Stomach (tissue), 9 donors: ENCODE results near the gene CCDC149. TPM values are rescaled to one million over a fixed set of nuclear protein-coding genes. Genes with fewer than 3 reads are reported as not detected.

Experiments
- DNase-seq, 2 donors: peaks; one replicate each; pipeline versions ENCODE4 v3.0.0 to v3.0.0-alpha.2; 2013 to 2019
- H3K27ac ChIP-seq, 5 donors: fragments of 200-600 bp in 4 of 5; sonication (generic) in 4 of 5; one replicate each; pipeline ENCODE4 v1.5.1; 2013 to 2019; ENCODE audit warnings: mild to moderate bottlenecking in 1 of 5, moderate library complexity in 1 of 5
- H3K27me3 ChIP-seq, 3 donors: fragments of 200-600 bp; sonication (generic); one replicate each; pipeline ENCODE4 v1.5.1; 2017 to 2019; ENCODE audit warnings: mixed run types in 1 of 3
- H3K36me3 ChIP-seq, 4 donors: fragments of 200-600 bp; sonication (generic); 1 replicate in 3 of 4; 2 replicates in 1 of 4; pipeline ENCODE4 v1.5.1; 2016 to 2019
- H3K4me1 ChIP-seq, 4 donors: fragments of 200-600 bp; sonication (generic); one replicate each; pipeline ENCODE4 v1.5.1; 2016 to 2019
- H3K4me3 ChIP-seq, 4 donors: fragments of 200-600 bp; sonication (generic) in 3 of 4; one replicate each; pipeline ENCODE4 v1.5.1; 2016 to 2019; ENCODE audit warnings: mild to moderate bottlenecking in 1 of 4
- H3K9me3 ChIP-seq, 4 donors: fragments of 200-600 bp; sonication (generic); one replicate each; pipeline ENCODE4 v1.5.1; 2016 to 2019
- CTCF ChIP-seq, 7 experiments: fragments of 450-650 bp in 4 of 7; fragments of 200-600 bp in 3 of 7; sonication (generic) in 3 of 7; IDR thresholded peaks; one replicate each; pipeline ENCODE4 v1.5.1; 2016 to 2019; ENCODE audit warnings: antibody characterized with exemption in 7 of 7, control low read depth in 2 of 7, mild to moderate bottlenecking in 1 of 7
- EP300 ChIP-seq: sonication (generic); formaldehyde crosslinking; IDR thresholded peaks from one replicate; pipeline ENCODE4 v1.6.1; 2017; ENCODE audit warnings: antibody characterized with exemption
- POLR2A ChIP-seq, 4 donors: fragments of 450-650 bp; IDR thresholded peaks; one replicate each; pipeline ENCODE4 v1.6.1; 2016; ENCODE audit warnings: antibody characterized with exemption in 4 of 4, control low read depth in 2 of 4, mild to moderate bottlenecking in 1 of 4, moderate library complexity in 1 of 4
- POLR2AphosphoS5 ChIP-seq, 3 donors: sonication (generic); formaldehyde crosslinking; IDR thresholded peaks; one replicate each; pipeline ENCODE4 v1.6.1; 2016; ENCODE audit warnings: antibody characterized with exemption in 3 of 3
- WGBS, 5 donors: extraction: QIAGEN DNeasy Blood & Tissue Kit in 3 of 5; methylation state at CpG; one replicate each; pipeline versions ENCODE4 v1.1.5 to v1.1.7; 2013 to 2018; 5-methylcytosine and 5-hydroxymethylcytosine counted together
- intact Hi-C: fragments of 100-400 bp; cut with DNase I; formaldehyde crosslinking; loops from one replicate; pipeline ENCODE4 v1.15.1; 2023; ENCODE audit warnings: low total_unique reads
- polyA plus RNA-seq, 3 donors: library from polyadenylated mRNA; stranded (reverse); fragments of 200-250 nt; gene quantifications; one replicate each; pipeline ENCODE4 v1.2.3, GENCODE V29; 2013
- total RNA-seq, 5 donors: library from RNA; depleted of rRNA; stranded (reverse); fragments of >200 nt; gene quantifications; one replicate each; pipeline versions ENCODE4 v1.1.0 to v1.2.3, GENCODE V29; 2014 to 2016
- donor health status: healthy with polysubstance abuse.
- donor health status: Bipolar disorder and iron deficiency.
- donor health status: healthy.

CCDC149 gene
- total and polyA plus RNA-seq, 8 donors, result 7.0 to 70.6 (median 16.9) TPM

- no peak overlapping the region for H3K4me3 ChIP-seq
- peaks cover 0 to 30% (median 25%) of the 10 kb centered on the region in 3 donors for H3K27me3 ChIP-seq
- H3K9me3 ChIP-seq, result no peaks in the 10 kb centered on the region
- TF ChIP-seq CTCF (IDR thresholded peaks at IDR 0.05), result no peak
- TF ChIP-seq POLR2AphosphoS5 (IDR thresholded peaks at IDR 0.05), result no peak
- no peak for TF ChIP-seq EP300
- no peak for TF ChIP-seq POLR2A (IDR thresholded peaks at IDR 0.05)
- H3K4me1 ChIP-seq, result peaks cover 17 to 67% (median 52%) of the 10 kb centered on the region in 4 donors
- DNase-seq, result no peak
- no peaks in the 10 kb centered on the region for H3K36me3 ChIP-seq
- no peak overlapping the region for H3K27ac ChIP-seq
- intact Hi-C loops, result no loop called here
- WGBS, 5 donors, result 80 to 84% (median 84%) methylated on average over 13 of the region's 13 CpGs
Observed at GRCh38 chr4:24799196-24799543, 113.7 kb downstream of the CCDC149 start.

- Histone ChIP-seq H3K27me3 (peaks cover 0 to 30% (median 25%) of the 10 kb centered on the region in 3 donors), H3K27ac (no peak overlapping the region), H3K36me3 (no peaks in the 10 kb centered on the region), H3K4me1 (peaks cover 17 to 74% (median 54%) of the 10 kb centered on the region in 4 donors), H3K4me3 (no peak overlapping the region), H3K9me3 (no peaks in the 10 kb centered on the region)
- no peak for DNase-seq
- WGBS, 5 donors, result 68 to 75% (median 72%) methylated on average over 5 of the region's 5 CpGs
- no peak for TF ChIP-seq POLR2AphosphoS5 (IDR thresholded peaks at IDR 0.05)
- no peak for TF ChIP-seq EP300
- no peak for TF ChIP-seq POLR2A (IDR thresholded peaks at IDR 0.05)
- no peak for TF ChIP-seq CTCF (IDR thresholded peaks at IDR 0.05)
- intact Hi-C loops, result no loop called here
Observed at GRCh38 chr4:24798036-24798610, 114.7 kb downstream of the CCDC149 start.

GRCh38 chr4:24796620-24797019 lies 116.2 kb downstream of the CCDC149 start:
- intact Hi-C loops, result no loop called here
- DNase-seq, result no peak
- peak overlapping the region in 3 of 5 donors; percentile 84 to 86 (median 86) for H3K27ac ChIP-seq
- H3K4me3 ChIP-seq, result no peak overlapping the region
- H3K9me3 ChIP-seq, result no peaks in the 10 kb centered on the region
- peaks cover 17 to 59% (median 44%) of the 10 kb centered on the region in 4 donors for H3K4me1 ChIP-seq
- peaks cover 0 to 30% (median 25%) of the 10 kb centered on the region in 3 donors for H3K27me3 ChIP-seq
- no peaks in the 10 kb centered on the region for H3K36me3 ChIP-seq
- no peak for TF ChIP-seq POLR2AphosphoS5 (IDR thresholded peaks at IDR 0.05)
- TF ChIP-seq POLR2A (IDR thresholded peaks at IDR 0.05), result no peak
- no peak for TF ChIP-seq EP300
- no peak for TF ChIP-seq CTCF (IDR thresholded peaks at IDR 0.05)

- peak overlapping the region; percentile 32 to 42 (median 38) for H3K4me3 ChIP-seq
- intact Hi-C loops, result no loop called here
- H3K27me3 ChIP-seq, result peaks cover 0 to 29% (median 23%) of the 10 kb centered on the region in 3 donors
- TF ChIP-seq POLR2AphosphoS5 (IDR thresholded peaks at IDR 0.05) (no peak), POLR2A (IDR thresholded peaks at IDR 0.05) (no peak), EP300 (no peak), CTCF (IDR thresholded peaks at IDR 0.05) (no peak)
- DNase-seq, result no peak
- no peaks in the 10 kb centered on the region for H3K9me3 ChIP-seq
- H3K27ac ChIP-seq, result peak overlapping the region; percentile 37 to 86 (median 84)
- H3K36me3 ChIP-seq, result no peaks in the 10 kb centered on the region
- peaks cover 17 to 53% (median 39%) of the 10 kb centered on the region in 4 donors for H3K4me1 ChIP-seq
- 20 to 31% (median 26%) methylated on average over 9 of the region's 9 CpGs for WGBS, 5 donors
Observed at GRCh38 chr4:24795666-24796381, 117.0 kb downstream of the CCDC149 start.
